GM18498 (cell line): ENCODE results near the gene KCNAB2.

Experiments
- ATAC-seq: cut with Tn5 transposase; IDR thresholded peaks from one replicate; pipeline ENCODE4 v1.9.1; 2021; ENCODE audit warnings: mild to moderate bottlenecking, moderate library complexity; ENCODE audit not compliant: unreplicated experiment

Gene KCNAB2

GRCh38 chr1:6106321-6106731 is 60.6 kb downstream of the KCNAB2 start:
- ATAC-seq, result no peak

- no peak for ATAC-seq
Measured at GRCh38 chr1:6106977-6107376, 61.3 kb downstream of the KCNAB2 start.

- ATAC-seq, result no peak
Measured at GRCh38 chr1:6107409-6108356, 62.0 kb downstream of the KCNAB2 start.

GRCh38 chr1:6108476-6108875 is 62.8 kb downstream of the KCNAB2 start:
- no peak for ATAC-seq

GRCh38 chr1:6108937-6109614 is 63.4 kb downstream of the KCNAB2 start:
- no peak for ATAC-seq

GRCh38 chr1:6109688-6110087 is 64.0 kb downstream of the KCNAB2 start:
- ATAC-seq, result no peak

GRCh38 chr1:6110326-6110725 is 64.6 kb downstream of the KCNAB2 start:
- no peak for ATAC-seq

- ATAC-seq, result no peak
Measured at GRCh38 chr1:6111571-6111970, 65.9 kb downstream of the KCNAB2 start.

GRCh38 chr1:6111991-6112689 is 66.5 kb downstream of the KCNAB2 start:
- ATAC-seq, result no peak

GRCh38 chr1:6112690-6113005 is 67.0 kb downstream of the KCNAB2 start:
- no peak for ATAC-seq

GRCh38 chr1:6113116-6113515 is 67.4 kb downstream of the KCNAB2 start:
- no peak for ATAC-seq

- ATAC-seq, result no peak
Measured at GRCh38 chr1:6113745-6114144, 68.1 kb downstream of the KCNAB2 start.

GRCh38 chr1:6116137-6116536 is 70.4 kb downstream of the KCNAB2 start:
- no peak for ATAC-seq

GRCh38 chr1:6117064-6117463 is 71.4 kb downstream of the KCNAB2 start:
- ATAC-seq, result no peak

GRCh38 chr1:6117624-6118023 is 71.9 kb downstream of the KCNAB2 start:
- ATAC-seq, result no peak

GRCh38 chr1:6118415-6118814 is 72.7 kb downstream of the KCNAB2 start:
- no peak for ATAC-seq

GRCh38 chr1:6121021-6121421 is 75.3 kb downstream of the KCNAB2 start:
- ATAC-seq, result no peak

- ATAC-seq, result no peak
Measured at GRCh38 chr1:6121651-6122370, 76.1 kb downstream of the KCNAB2 start.

GRCh38 chr1:6123083-6123482 is 77.4 kb downstream of the KCNAB2 start:
- ATAC-seq, result no peak

- no peak for ATAC-seq
Measured at GRCh38 chr1:6123816-6124215, 78.1 kb downstream of the KCNAB2 start.

- ATAC-seq, result no peak
Measured at GRCh38 chr1:6124341-6124740, 78.7 kb downstream of the KCNAB2 start.
